ENCODE results near the gene ABCB9. TPM values are rescaled to one million over a fixed set of nuclear protein-coding genes. Genes with fewer than 3 reads are reported as not detected.

Gene ABCB9
- total RNA-seq, 1 donor from 2014 or later, result 8.8 TPM

GRCh38 chr12:122977655-122978392 lies 11.6 kb upstream of the ABCB9 start:
- H3K36me3 Mint-ChIP-seq (ENCODE audit: unreplicated experiment), result no peaks in the 10 kb centered on the region
- H3K4me1 Mint-ChIP-seq (ENCODE audit: low read depth, unreplicated experiment), result peaks cover 3% of the 10 kb centered on the region
- peaks cover 5% of the 10 kb centered on the region for H3K9me3 Mint-ChIP-seq (ENCODE audit: unreplicated experiment)
- TF ChIP-seq, protein P1, sequence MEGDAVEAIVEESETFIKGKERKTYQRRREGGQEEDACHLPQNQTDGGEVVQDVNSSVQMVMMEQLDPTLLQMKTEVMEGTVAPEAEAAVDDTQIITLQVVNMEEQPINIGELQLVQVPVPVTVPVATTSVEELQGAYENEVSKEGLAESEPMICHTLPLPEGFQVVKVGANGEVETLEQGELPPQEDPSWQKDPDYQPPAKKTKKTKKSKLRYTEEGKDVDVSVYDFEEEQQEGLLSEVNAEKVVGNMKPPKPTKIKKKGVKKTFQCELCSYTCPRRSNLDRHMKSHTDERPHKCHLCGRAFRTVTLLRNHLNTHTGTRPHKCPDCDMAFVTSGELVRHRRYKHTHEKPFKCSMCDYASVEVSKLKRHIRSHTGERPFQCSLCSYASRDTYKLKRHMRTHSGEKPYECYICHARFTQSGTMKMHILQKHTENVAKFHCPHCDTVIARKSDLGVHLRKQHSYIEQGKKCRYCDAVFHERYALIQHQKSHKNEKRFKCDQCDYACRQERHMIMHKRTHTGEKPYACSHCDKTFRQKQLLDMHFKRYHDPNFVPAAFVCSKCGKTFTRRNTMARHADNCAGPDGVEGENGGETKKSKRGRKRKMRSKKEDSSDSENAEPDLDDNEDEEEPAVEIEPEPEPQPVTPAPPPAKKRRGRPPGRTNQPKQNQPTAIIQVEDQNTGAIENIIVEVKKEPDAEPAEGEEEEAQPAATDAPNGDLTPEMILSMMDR (IDR thresholded peaks at IDR 0.05; ENCODE audit: partially characterized antibody, unreplicated experiment), result no peak
- H3K4me3 Mint-ChIP-seq (ENCODE audit: unreplicated experiment), result no peak overlapping the region
- H3K27me3 Mint-ChIP-seq (ENCODE audit: unreplicated experiment), result peaks cover 9% of the 10 kb centered on the region
- no peak overlapping the region for H3K27ac Mint-ChIP-seq (ENCODE audit: unreplicated experiment)
- no peak for DNase-seq

DNA sequence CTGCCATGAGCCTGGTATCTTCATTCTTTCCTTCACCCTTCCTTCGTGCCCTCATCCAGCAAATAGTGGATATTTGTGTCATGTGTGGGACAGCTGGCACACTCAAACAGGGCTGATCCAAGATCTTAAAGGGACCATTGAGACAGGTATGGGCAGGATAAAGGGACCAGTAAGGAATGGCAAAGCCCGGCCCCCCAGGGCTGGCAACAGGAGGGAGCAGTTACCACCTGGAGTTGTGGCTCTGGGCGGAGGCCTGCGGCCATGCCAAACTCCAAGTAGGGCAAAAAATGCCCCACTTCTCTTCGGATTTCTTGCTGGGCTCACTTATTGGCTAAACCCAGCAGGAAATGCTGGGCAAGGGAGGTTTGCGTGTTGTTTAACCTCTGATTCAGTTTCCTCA lies 10.9 kb upstream of the ABCB9 start:
- Mint-ChIP-seq H3K9me3 (ENCODE audit: unreplicated experiment) (peaks cover 5% of the 10 kb centered on the region), H3K4me3 (ENCODE audit: unreplicated experiment) (peak overlapping the region; percentile 20), H3K4me1 (ENCODE audit: low read depth, unreplicated experiment) (peaks cover 3% of the 10 kb centered on the region), H3K27ac (ENCODE audit: unreplicated experiment) (no peak overlapping the region), H3K27me3 (ENCODE audit: unreplicated experiment) (peaks cover 8% of the 10 kb centered on the region), H3K36me3 (ENCODE audit: unreplicated experiment) (no peaks in the 10 kb centered on the region)
- DNase-seq, result no peak
- TF ChIP-seq, protein P1 (IDR thresholded peaks at IDR 0.05; ENCODE audit: partially characterized antibody, unreplicated experiment), result no peak

DNA sequence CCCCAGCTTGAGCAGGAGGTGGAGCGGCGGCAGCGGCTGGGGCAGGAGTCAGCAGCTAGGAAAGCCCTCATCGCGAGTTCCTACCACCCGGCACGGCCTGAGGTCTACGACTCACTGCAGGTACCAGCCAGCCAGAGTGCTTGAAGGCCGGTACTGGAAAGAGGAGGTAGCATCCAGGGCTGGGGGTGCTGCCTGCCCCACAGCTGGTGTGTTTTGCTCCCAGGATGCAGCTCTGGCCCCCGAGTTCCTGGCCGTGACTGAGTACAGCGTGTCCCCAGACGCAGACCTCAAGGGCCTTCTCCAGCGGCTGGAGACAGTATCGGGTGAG lies 10.3 kb upstream of the ABCB9 start:
- H3K9me3 Mint-ChIP-seq (ENCODE audit: unreplicated experiment), result peaks cover 5% of the 10 kb centered on the region
- H3K4me1 Mint-ChIP-seq (ENCODE audit: low read depth, unreplicated experiment), result peaks cover 1% of the 10 kb centered on the region

DNA sequence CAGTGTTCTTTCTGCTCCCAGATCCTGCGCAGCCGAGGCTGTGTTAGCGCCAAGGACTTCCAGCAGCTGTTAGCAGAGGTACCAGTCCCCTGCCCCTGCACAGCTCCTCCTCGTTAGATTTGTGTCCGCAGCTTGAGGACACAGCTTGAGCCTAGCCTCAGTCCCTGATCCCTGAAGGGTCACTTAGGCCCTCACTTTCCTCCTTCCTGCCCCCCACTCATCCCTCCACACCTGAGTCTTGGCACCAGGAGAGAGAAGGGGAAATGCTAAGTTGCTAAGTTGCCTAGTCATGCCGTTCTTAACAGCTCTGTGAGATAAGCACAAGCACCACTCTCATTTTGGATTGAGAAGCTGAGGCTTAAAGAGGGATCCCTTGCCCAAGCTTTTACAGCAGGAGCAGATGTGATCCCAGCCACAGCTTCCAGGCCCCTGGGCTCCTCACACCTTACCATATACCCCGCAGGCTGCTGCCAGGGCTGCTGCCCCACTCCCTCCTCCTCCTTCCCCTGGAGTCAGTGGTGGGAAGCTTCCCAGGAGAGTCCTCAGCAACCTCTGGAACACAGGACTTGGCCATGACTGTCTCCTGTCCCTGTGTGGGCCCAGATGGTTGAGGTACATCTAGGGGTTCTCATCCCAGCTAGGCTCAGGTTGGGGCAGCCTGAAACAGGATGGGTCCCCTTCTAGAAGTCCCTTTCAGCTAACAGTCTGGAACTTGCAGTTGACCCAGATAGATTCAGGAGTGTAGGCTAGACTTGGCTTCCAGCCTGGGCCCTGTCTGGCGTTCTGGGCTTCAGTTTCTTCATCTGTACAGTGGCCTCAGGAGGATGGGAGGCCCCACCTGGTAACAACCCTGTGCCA lies 9.8 kb upstream of the ABCB9 start:
- no peak for DNase-seq
- peaks cover 5% of the 10 kb centered on the region for H3K9me3 Mint-ChIP-seq (ENCODE audit: unreplicated experiment)

More for the DNA sequence above, 10.3 kb upstream of the ABCB9 start:
- Mint-ChIP-seq H3K36me3 (ENCODE audit: unreplicated experiment) (no peaks in the 10 kb centered on the region), H3K27ac (ENCODE audit: unreplicated experiment) (no peak overlapping the region), H3K4me3 (ENCODE audit: unreplicated experiment) (no peak overlapping the region), H3K27me3 (ENCODE audit: unreplicated experiment) (peaks cover 8% of the 10 kb centered on the region)
- DNase-seq, result no peak
- TF ChIP-seq, protein P1 (IDR thresholded peaks at IDR 0.05; ENCODE audit: partially characterized antibody, unreplicated experiment), result no peak

More for the DNA sequence above, 9.8 kb upstream of the ABCB9 start:
- Mint-ChIP-seq H3K4me3 (ENCODE audit: unreplicated experiment) (peak overlapping the region; percentile 96), H3K27ac (ENCODE audit: unreplicated experiment) (peak overlapping the region; percentile 98), H3K36me3 (ENCODE audit: unreplicated experiment) (no peaks in the 10 kb centered on the region), H3K27me3 (ENCODE audit: unreplicated experiment) (peaks cover 8% of the 10 kb centered on the region), H3K4me1 (ENCODE audit: low read depth, unreplicated experiment) (no peaks in the 10 kb centered on the region)
- TF ChIP-seq, protein P1 (IDR thresholded peaks at IDR 0.05; ENCODE audit: partially characterized antibody, unreplicated experiment), result no peak

Data from glutamatergic neuron (in vitro differentiated cells).